ENCODE measurements around the gene D2HGDH.
"Not testable (repeated sequence)": the region's sequence is repeated elsewhere in the genome, so short reads cannot be mapped to it uniquely, and the experiment has no call there.

D2HGDH gene

GRCh38 chr2:241748468-241749256 lies 14.2 kb downstream of the D2HGDH start:
- in situ Hi-C loops (cut with HindIII; ENCODE audit: low sequenced_read_pairs) = no loop called here

- in situ Hi-C loops (cut with HindIII; ENCODE audit: low sequenced_read_pairs) = no loop called here
Measured at GRCh38 chr2:241750076-241750840, 15.8 kb downstream of the D2HGDH start.

- in situ Hi-C loops (cut with HindIII; ENCODE audit: low sequenced_read_pairs) = no loop called here
Measured at GRCh38 chr2:241751152-241751551, 16.7 kb downstream of the D2HGDH start.

- in situ Hi-C loops (cut with HindIII; ENCODE audit: low sequenced_read_pairs) = no loop called here
Measured at GRCh38 chr2:241751776-241752175, 17.3 kb downstream of the D2HGDH start.

GRCh38 chr2:241752253-241752652 lies 17.8 kb downstream of the D2HGDH start:
- in situ Hi-C loops (cut with HindIII; ENCODE audit: low sequenced_read_pairs) = no loop called here

- in situ Hi-C loops (cut with HindIII; ENCODE audit: low sequenced_read_pairs) = no loop called here
Measured at GRCh38 chr2:241752689-241753276, 18.4 kb downstream of the D2HGDH start.

GRCh38 chr2:241753493-241753892 lies 19.1 kb downstream of the D2HGDH start:
- in situ Hi-C loops (cut with HindIII; ENCODE audit: low sequenced_read_pairs) = no loop called here

- in situ Hi-C loops (cut with HindIII; ENCODE audit: low sequenced_read_pairs) = no loop called here
Measured at GRCh38 chr2:241754042-241754441, 19.6 kb downstream of the D2HGDH start.

GRCh38 chr2:241755166-241755565 lies 20.7 kb downstream of the D2HGDH start:
- in situ Hi-C loops (cut with HindIII; ENCODE audit: low sequenced_read_pairs) = no loop called here

GRCh38 chr2:241755777-241756176 lies 21.3 kb downstream of the D2HGDH start:
- in situ Hi-C loops (cut with HindIII; ENCODE audit: low sequenced_read_pairs) = no loop called here

- in situ Hi-C loops (cut with HindIII; ENCODE audit: low sequenced_read_pairs) = no loop called here
Measured at GRCh38 chr2:241759067-241759807, 24.8 kb downstream of the D2HGDH start.

- in situ Hi-C loops (cut with HindIII; ENCODE audit: low sequenced_read_pairs) = not testable (repeated sequence)
Measured at GRCh38 chr2:241759893-241760292, 25.5 kb downstream of the D2HGDH start.

GRCh38 chr2:241760301-241760771 lies 25.9 kb downstream of the D2HGDH start:
- in situ Hi-C loops (cut with HindIII; ENCODE audit: low sequenced_read_pairs) = no loop called here

GRCh38 chr2:241762321-241762932 lies 28.0 kb downstream of the D2HGDH start:
- in situ Hi-C loops (cut with HindIII; ENCODE audit: low sequenced_read_pairs) = no loop called here

GRCh38 chr2:241762933-241763369 lies 28.5 kb downstream of the D2HGDH start:
- in situ Hi-C loops (cut with HindIII; ENCODE audit: low sequenced_read_pairs) = no loop called here

- in situ Hi-C loops (cut with HindIII; ENCODE audit: low sequenced_read_pairs) = no loop called here
Measured at GRCh38 chr2:241763551-241764274, 29.3 kb downstream of the D2HGDH start.

- in situ Hi-C loops (cut with HindIII; ENCODE audit: low sequenced_read_pairs) = no loop called here
Measured at GRCh38 chr2:241764275-241765241, 30.1 kb downstream of the D2HGDH start.

GRCh38 chr2:241767464-241768250 lies 33.2 kb downstream of the D2HGDH start:
- in situ Hi-C loops (cut with HindIII; ENCODE audit: low sequenced_read_pairs) = no loop called here

All from DLD1 (cell line).